ENCODE results near the gene KRT13. TPM values are rescaled to one million over a fixed set of nuclear protein-coding genes. Genes with fewer than 3 reads are reported as not detected.

KRT13 gene
- polyA plus RNA-seq, 1 donor from 2014 or later, result not detected

DNA sequence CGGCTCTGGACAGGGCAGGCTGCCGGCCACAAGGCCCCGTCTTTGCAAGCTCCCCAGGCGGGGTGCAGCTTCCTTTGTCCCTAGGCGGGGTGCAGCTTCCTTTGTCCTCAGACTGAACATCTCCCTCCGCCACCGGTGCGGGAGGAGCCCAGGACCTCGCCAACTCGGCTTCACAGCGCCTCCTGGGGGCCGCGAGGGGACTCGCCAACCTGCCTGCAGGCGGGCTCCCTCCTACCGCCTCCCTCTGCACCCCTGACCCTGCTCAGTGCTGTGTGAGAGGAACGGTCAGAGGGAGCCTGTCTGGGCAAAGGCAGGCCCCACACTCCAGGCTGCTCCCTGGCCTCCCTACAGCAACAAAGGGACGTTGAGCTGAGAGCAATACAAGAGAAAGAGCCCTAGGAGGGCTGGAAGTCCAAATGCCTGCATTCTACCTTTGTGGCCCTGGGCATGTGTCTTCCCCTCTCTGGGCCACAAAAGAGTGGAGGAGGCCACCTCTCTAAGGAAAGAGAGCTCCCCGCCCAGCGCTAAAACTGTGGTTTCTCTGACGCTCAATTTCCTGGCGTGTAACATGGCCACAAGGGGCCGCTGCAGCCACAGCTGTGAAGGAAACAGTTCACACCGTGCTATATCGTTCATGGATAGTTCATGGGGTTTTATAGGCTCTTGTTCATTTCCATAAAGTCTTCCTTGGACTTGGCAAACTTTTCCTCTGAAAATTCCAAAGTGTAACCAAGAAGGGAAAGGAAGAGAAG lies 43.6 kb upstream of the KRT13 start:
- Histone ChIP-seq H3K9ac (ENCODE audit: low read length) (peak overlapping the region; percentile 26), H2AFZ (ENCODE audit: low read depth, low read length) (no peak overlapping the region), H3K4me3 (ENCODE audit: low read length) (no peak overlapping the region)

DNA sequence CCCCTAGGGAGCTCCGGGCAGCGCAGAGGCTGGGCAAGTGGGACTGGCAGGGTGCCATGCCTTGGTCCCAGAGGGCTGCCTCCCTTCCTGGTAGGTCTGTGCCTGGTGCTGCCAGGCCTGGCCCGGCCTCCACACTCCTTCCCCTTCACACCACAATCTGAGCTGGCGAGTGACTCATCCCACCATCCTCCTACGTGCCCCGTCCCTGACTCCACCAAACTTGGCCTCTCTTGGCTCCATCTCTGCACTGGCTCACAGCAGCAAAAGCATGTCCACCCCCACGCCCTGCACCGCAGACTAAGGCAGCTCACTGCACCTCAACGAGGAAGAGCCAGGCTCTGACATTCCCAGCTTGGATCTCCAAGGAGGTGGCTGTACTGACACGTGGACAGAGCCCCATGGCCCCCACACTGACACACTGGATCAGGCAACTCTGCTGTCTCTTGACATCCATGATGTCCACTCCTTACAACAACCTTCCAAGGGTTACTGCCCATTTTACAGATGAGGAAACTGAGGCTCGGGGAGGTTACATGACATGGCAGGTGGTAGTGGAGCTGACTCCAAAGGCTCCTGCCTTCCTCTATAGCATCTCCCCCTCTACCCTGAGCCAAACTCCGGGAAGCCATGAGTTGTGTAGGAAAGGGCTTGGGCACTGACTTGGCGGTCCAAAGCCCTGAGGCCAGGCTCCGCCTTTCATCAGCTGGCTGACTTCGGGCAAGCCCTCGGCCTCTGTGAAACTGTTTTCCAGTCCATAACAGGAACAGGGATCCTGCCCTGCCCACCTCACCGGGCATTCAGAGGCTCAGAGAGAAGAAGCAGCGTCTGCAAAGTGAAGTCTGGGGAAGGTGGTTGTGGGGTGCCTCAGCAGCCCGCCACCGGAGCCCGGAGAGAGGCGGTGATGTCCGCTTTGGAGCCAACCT lies 42.8 kb upstream of the KRT13 start:
- H3K9ac ChIP-seq (ENCODE audit: low read length), result peak overlapping the region; percentile 26
- no peak overlapping the region for H3K4me3 ChIP-seq (ENCODE audit: low read length)
- H3K27ac ChIP-seq (ENCODE audit: low read length), result no peak overlapping the region

More for the DNA sequence above, 43.6 kb upstream of the KRT13 start:
- Histone ChIP-seq H3F3A (ENCODE audit: insufficient read depth, low read length, poor library complexity, severe bottlenecking) (no peaks in the 10 kb centered on the region), H3K79me2 (replicated peaks; ENCODE audit: insufficient read depth, low read length) (no peaks in the 10 kb centered on the region), H3K9me3 (ENCODE audit: low read length) (no peaks in the 10 kb centered on the region), H3K9me2 (ENCODE audit: insufficient read depth, low read length) (no peaks in the 10 kb centered on the region), H3K4me2 (ENCODE audit: low read length) (no peak overlapping the region), H4K20me1 (ENCODE audit: insufficient read depth) (no peaks in the 10 kb centered on the region), H3K27ac (ENCODE audit: low read length) (no peak overlapping the region), H3K36me3 (ENCODE audit: insufficient read depth, low read length) (no peaks in the 10 kb centered on the region), H3K27me3 (ENCODE audit: insufficient read depth, low read depth, low read length) (no peaks in the 10 kb centered on the region)
- TF ChIP-seq TAF1 (IDR thresholded peaks at IDR 0.05; ENCODE audit: low read depth), result no peak
- TF ChIP-seq SMC3 (conservative IDR thresholded peaks at IDR 0.05; ENCODE audit: poor library complexity), result peak; percentile 84
- TF ChIP-seq, protein P1, sequence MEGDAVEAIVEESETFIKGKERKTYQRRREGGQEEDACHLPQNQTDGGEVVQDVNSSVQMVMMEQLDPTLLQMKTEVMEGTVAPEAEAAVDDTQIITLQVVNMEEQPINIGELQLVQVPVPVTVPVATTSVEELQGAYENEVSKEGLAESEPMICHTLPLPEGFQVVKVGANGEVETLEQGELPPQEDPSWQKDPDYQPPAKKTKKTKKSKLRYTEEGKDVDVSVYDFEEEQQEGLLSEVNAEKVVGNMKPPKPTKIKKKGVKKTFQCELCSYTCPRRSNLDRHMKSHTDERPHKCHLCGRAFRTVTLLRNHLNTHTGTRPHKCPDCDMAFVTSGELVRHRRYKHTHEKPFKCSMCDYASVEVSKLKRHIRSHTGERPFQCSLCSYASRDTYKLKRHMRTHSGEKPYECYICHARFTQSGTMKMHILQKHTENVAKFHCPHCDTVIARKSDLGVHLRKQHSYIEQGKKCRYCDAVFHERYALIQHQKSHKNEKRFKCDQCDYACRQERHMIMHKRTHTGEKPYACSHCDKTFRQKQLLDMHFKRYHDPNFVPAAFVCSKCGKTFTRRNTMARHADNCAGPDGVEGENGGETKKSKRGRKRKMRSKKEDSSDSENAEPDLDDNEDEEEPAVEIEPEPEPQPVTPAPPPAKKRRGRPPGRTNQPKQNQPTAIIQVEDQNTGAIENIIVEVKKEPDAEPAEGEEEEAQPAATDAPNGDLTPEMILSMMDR (IDR thresholded peaks at IDR 0.05; ENCODE audit: poor library complexity, severe bottlenecking), result peak; percentile 92
- TF ChIP-seq MXI1 (conservative IDR thresholded peaks at IDR 0.05; ENCODE audit: poor library complexity, severe bottlenecking), result no peak
- TF ChIP-seq, protein P2, sequence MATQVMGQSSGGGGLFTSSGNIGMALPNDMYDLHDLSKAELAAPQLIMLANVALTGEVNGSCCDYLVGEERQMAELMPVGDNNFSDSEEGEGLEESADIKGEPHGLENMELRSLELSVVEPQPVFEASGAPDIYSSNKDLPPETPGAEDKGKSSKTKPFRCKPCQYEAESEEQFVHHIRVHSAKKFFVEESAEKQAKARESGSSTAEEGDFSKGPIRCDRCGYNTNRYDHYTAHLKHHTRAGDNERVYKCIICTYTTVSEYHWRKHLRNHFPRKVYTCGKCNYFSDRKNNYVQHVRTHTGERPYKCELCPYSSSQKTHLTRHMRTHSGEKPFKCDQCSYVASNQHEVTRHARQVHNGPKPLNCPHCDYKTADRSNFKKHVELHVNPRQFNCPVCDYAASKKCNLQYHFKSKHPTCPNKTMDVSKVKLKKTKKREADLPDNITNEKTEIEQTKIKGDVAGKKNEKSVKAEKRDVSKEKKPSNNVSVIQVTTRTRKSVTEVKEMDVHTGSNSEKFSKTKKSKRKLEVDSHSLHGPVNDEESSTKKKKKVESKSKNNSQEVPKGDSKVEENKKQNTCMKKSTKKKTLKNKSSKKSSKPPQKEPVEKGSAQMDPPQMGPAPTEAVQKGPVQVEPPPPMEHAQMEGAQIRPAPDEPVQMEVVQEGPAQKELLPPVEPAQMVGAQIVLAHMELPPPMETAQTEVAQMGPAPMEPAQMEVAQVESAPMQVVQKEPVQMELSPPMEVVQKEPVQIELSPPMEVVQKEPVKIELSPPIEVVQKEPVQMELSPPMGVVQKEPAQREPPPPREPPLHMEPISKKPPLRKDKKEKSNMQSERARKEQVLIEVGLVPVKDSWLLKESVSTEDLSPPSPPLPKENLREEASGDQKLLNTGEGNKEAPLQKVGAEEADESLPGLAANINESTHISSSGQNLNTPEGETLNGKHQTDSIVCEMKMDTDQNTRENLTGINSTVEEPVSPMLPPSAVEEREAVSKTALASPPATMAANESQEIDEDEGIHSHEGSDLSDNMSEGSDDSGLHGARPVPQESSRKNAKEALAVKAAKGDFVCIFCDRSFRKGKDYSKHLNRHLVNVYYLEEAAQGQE (IDR thresholded peaks at IDR 0.05; ENCODE audit: borderline replicate concordance), result no peak
- TF ChIP-seq RAD21 (conservative IDR thresholded peaks at IDR 0.05), result peak; percentile 82
- no peak for TF ChIP-seq EP300 (conservative IDR thresholded peaks at IDR 0.05; ENCODE audit: poor library complexity, severe bottlenecking)
- TF ChIP-seq EZH2 (IDR thresholded peaks at IDR 0.05; ENCODE audit: borderline replicate concordance, insufficient read depth, low read length, poor library complexity, severe bottlenecking), result no peak
- no peak for TF ChIP-seq POLR2AphosphoS5 (IDR thresholded peaks at IDR 0.05)

More for the DNA sequence above, 42.8 kb upstream of the KRT13 start:
- Histone ChIP-seq H2AFZ (ENCODE audit: low read depth, low read length) (no peak overlapping the region), H4K20me1 (ENCODE audit: insufficient read depth) (no peaks in the 10 kb centered on the region), H3K9me3 (ENCODE audit: low read length) (no peaks in the 10 kb centered on the region), H3K9me2 (ENCODE audit: insufficient read depth, low read length) (no peaks in the 10 kb centered on the region), H3K4me2 (ENCODE audit: low read length) (no peak overlapping the region), H3K27me3 (ENCODE audit: insufficient read depth, low read depth, low read length) (no peaks in the 10 kb centered on the region), H3K36me3 (ENCODE audit: insufficient read depth, low read length) (no peaks in the 10 kb centered on the region), H3F3A (ENCODE audit: insufficient read depth, low read length, poor library complexity, severe bottlenecking) (no peaks in the 10 kb centered on the region), H3K79me2 (replicated peaks; ENCODE audit: insufficient read depth, low read length) (no peaks in the 10 kb centered on the region)
- no peak for TF ChIP-seq POLR2AphosphoS5 (IDR thresholded peaks at IDR 0.05)
- no peak for TF ChIP-seq EP300 (conservative IDR thresholded peaks at IDR 0.05; ENCODE audit: poor library complexity, severe bottlenecking)
- TF ChIP-seq MXI1 (conservative IDR thresholded peaks at IDR 0.05; ENCODE audit: poor library complexity, severe bottlenecking), result no peak
- TF ChIP-seq, protein P1 (IDR thresholded peaks at IDR 0.05; ENCODE audit: poor library complexity, severe bottlenecking), result no peak

Data from neural cell (in vitro differentiated cells).